ENCODE measurements around the gene YIPF1.
"Not testable (repeated sequence)": the region's sequence is repeated elsewhere in the genome, so short reads cannot be mapped to it uniquely, and the experiment has no call there.

YIPF1 gene

GRCh38 chr1:53837924-53838653 is 51.5 kb downstream of the YIPF1 start, which contains the start of gene NDC1:
TSS of gene NDC1 (minus strand) at chr1:53838296. CDS start at chr1:53838261, 35 bp downstream.
- ATAC-seq: peak; percentile 94
- peak; percentile 86 for DNase-seq

- no peak for DNase-seq
- no peak for ATAC-seq
These were observed 52.0 kb downstream of the YIPF1 start for GRCh38 chr1:53837646-53837923.

- ATAC-seq: no peak
- DNase-seq: no peak
These were observed 54.1 kb downstream of the YIPF1 start for GRCh38 chr1:53835491-53835890.

GRCh38 chr1:53834776-53835175 is 54.8 kb downstream of the YIPF1 start:
- DNase-seq: no peak
- ATAC-seq: no peak

GRCh38 chr1:53833393-53833792 is 56.2 kb downstream of the YIPF1 start:
- no peak for DNase-seq
- no peak for ATAC-seq

GRCh38 chr1:53826367-53826766 is 63.2 kb downstream of the YIPF1 start:
- DNase-seq: no peak
- no peak for ATAC-seq

GRCh38 chr1:53825306-53825705 is 64.3 kb downstream of the YIPF1 start:
- DNase-seq (no peak), ATAC-seq (no peak)

GRCh38 chr1:53822931-53823330 is 66.7 kb downstream of the YIPF1 start:
- DNase-seq: no peak
- no peak for ATAC-seq

- ATAC-seq (no peak), DNase-seq (no peak)
These were observed 68.2 kb downstream of the YIPF1 start for GRCh38 chr1:53821380-53821779.

- no peak for ATAC-seq
- no peak for DNase-seq
These were observed 70.2 kb downstream of the YIPF1 start for GRCh38 chr1:53819387-53819786.

- not testable (repeated sequence) for ATAC-seq, DNase-seq
These were observed 73.0 kb downstream of the YIPF1 start for GRCh38 chr1:53816584-53816983.

- not testable (repeated sequence) for DNase-seq
These were observed 74.1 kb downstream of the YIPF1 start for GRCh38 chr1:53815484-53815883.

GRCh38 chr1:53811414-53811851 is 78.2 kb downstream of the YIPF1 start:
- ATAC-seq (no peak), DNase-seq (peak; percentile 28)

More at GRCh38 chr1:53815484-53815883, 74.1 kb downstream of the YIPF1 start:
- ATAC-seq: not testable (repeated sequence)

- ATAC-seq (no peak), DNase-seq (no peak)
These were observed 79.1 kb downstream of the YIPF1 start for GRCh38 chr1:53810497-53810896.

GRCh38 chr1:53810007-53810406 is 79.6 kb downstream of the YIPF1 start:
- no peak for DNase-seq
- ATAC-seq: no peak

GRCh38 chr1:53807916-53808315 is 81.7 kb downstream of the YIPF1 start:
- no peak for ATAC-seq
- DNase-seq: no peak

GRCh38 chr1:53804791-53805505 is 84.6 kb downstream of the YIPF1 start:
- no peak for ATAC-seq
- no peak for DNase-seq

- DNase-seq (no peak), ATAC-seq (no peak)
These were observed 85.4 kb downstream of the YIPF1 start for GRCh38 chr1:53804181-53804580.

Data from stimulated activated naive CD8-positive, alpha-beta T cell treated with anti-CD3 and anti-CD28 coated beads, Interleukin-15, Interleukin-2, amounts not matched to agents 100 U/mL and 50 U/mL, for 24 hours (primary cell).